ENCODE results near the gene ZNF611.
A peak's percentile ranks its signal among the peaks of the same experiment; 100 is the strongest.
"Not testable (repeated sequence)": the region's sequence is repeated elsewhere in the genome, so short reads cannot be mapped to it uniquely, and the experiment has no call there.

ZNF611 gene

DNA sequence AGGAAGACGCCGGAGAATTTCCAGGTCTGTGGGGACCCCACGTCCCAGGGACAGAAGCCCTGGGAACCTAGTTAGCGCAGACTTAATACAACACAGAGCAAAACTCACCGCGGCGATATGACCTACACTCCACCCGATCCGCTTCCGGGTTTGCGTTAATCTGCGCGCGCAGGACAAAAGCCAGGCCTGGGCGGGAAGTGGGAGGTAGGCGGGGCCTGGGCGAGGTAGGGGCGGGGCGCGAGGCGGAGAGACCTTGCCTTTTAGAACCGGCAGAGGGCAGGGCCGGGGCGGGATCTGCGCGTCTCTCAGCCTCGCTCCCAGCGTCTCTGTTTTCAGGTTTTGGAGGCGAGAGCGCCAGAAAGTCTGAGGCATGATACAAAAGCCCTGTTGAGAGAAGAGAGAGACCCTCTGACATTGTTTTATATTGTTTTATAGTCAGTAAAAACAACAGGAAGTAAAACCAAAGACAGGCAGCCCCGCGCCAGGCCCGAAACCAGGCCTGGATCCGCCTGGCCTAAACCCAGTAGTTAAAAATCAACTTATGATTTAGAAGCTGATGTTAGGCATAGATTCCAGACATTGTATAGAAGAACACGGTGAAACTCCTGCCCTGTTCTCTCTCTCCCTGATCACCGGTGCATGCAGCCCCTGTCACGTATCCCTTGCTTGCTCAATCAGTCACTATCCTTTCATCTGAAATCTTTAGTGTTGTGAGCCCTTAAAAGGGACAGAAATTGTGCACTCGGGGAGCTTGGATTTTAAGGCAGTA, at the start of gene ZNF611:
Gene ZNF611, minus strand, starts transcription at position 152 of the 769 bp plus-strand sequence. CDS start 19,150 bp downstream, outside the sequence.
- Histone ChIP-seq H3K9ac (ENCODE audit: low read length) (peak within 1 kb of the TSS; percentile 73), H3K27me3 (ENCODE audit: control insufficient read depth, insufficient read depth, low read length) (no peaks in the 10 kb centered on the region), H3K27ac (ENCODE audit: low read depth, low read length) (peak within 1 kb of the TSS; percentile 88), H3K36me3 (ENCODE audit: control insufficient read depth, insufficient read depth, low read length) (no peaks in the 10 kb centered on the region), H3K4me3 (ENCODE audit: low read length) (peak within 1 kb of the TSS; percentile 82), H3K4me1 (ENCODE audit: control insufficient read depth, insufficient read depth, low read length) (no peaks in the 10 kb centered on the region)

- not testable (repeated sequence) for H3K27me3 ChIP-seq (ENCODE audit: control insufficient read depth, insufficient read depth, low read length); H3K36me3 ChIP-seq (ENCODE audit: control insufficient read depth, insufficient read depth, low read length); H3K4me1 ChIP-seq (ENCODE audit: control insufficient read depth, insufficient read depth, low read length); H3K4me3 ChIP-seq (ENCODE audit: low read length); H3K27ac ChIP-seq (ENCODE audit: low read depth, low read length); H3K9ac ChIP-seq (ENCODE audit: low read length)
Observed at GRCh38 chr19:52782864-52783263, 48.0 kb upstream of the ZNF611 start.

DNA sequence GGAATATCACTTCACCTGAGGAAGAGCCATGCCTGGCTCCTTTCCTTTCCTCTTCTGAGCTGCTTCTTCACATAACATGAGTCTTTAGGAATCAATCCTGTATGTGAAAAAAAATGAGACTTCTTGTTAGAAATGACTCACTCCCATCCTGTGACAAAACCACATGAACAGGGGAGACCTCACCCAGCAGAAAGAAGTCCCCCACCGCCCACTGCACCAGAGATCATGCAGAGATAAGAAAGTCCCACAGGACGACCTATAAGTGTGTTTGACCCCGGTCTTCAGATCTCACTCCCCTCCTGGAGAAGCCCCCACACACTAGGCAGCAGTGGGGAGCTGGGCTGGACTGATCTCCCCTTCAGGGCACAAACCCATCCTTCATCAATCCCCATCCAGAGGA, 44.0 kb upstream of the ZNF611 start:
- Histone ChIP-seq H3K9ac (ENCODE audit: low read length) (no peak overlapping the region), H3K27me3 (ENCODE audit: control insufficient read depth, insufficient read depth, low read length) (no peaks in the 10 kb centered on the region), H3K27ac (ENCODE audit: low read depth, low read length) (no peak overlapping the region), H3K4me3 (ENCODE audit: low read length) (no peak overlapping the region), H3K4me1 (ENCODE audit: control insufficient read depth, insufficient read depth, low read length) (no peaks in the 10 kb centered on the region), H3K36me3 (ENCODE audit: control insufficient read depth, insufficient read depth, low read length) (peaks cover 6% of the 10 kb centered on the region)

DNA sequence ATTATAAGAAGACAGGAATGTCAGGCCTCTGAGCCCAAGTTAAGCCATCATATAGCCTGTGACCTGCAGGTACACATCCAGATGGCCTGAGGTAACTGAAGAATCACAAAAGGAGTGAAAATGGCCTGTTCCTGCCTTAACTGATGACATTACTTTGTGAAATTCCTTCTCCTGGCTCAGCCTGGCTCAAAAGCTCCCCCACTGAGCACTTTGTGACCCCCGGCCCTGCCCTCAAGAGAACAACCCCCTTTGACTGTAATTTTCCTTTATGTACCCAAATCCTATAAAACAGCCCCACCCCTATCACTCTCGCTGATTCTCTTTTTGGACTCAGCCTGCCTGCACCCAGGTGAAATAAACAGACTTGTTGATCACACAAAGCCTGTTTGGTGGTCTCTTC, 21.6 kb upstream of the ZNF611 start:
- H3K36me3 ChIP-seq (ENCODE audit: control insufficient read depth, insufficient read depth, low read length); H3K4me1 ChIP-seq (ENCODE audit: control insufficient read depth, insufficient read depth, low read length); H3K9ac ChIP-seq (ENCODE audit: low read length); H3K27ac ChIP-seq (ENCODE audit: low read depth, low read length); H3K27me3 ChIP-seq (ENCODE audit: control insufficient read depth, insufficient read depth, low read length); H3K4me3 ChIP-seq (ENCODE audit: low read length): not testable (repeated sequence)

DNA sequence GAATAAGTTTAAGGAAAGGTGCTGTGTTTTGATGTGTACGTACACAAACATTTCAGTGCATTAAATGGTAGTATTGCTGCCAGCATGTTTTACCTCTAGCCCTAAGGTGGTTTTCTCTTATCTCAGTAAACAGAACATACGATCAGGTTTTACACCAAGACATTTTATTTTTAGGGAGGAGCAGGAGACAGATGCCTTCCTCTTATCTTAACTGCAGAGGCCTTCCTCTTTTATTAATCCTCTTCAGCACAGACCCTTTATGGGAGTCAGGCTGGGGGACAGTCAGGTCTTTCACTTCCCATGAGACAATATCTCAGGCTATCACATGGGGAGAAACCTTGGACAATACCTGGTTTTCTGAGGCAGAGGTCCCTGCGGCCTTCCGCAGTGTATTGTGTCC, 14.9 kb upstream of the ZNF611 start:
- no peaks in the 10 kb centered on the region for H3K36me3 ChIP-seq (ENCODE audit: control insufficient read depth, insufficient read depth, low read length)
- H3K4me3 ChIP-seq (ENCODE audit: low read length), result no peak overlapping the region

DNA sequence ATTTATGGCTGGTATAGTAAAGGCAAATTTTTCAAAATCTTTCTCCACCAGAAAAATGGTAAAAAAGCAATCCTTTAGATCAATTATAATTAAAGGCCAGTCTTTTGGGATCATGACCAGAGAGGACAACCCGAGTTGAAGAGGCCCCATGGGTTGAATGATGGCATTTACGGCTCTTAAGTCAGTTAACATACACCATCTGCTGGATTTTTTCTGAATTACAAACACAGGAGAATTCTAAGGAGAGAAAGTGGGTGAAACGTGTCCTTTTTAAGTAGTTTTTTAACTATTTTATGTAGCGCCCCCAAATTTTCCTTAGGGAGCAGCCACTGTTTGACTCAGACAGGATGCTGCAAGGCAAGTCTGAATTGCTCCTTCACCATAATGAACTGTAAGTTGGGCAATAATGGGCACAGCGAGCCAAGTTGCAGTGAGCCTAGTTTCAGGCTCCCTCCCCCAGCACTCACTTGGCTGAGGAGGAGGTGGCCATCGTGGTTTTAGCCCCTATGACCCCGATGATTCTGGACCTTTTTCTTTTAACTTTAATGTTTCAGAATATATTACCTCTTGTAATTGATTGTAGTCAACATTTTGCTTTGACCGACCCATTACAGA, 13.6 kb upstream of the ZNF611 start:
- Histone ChIP-seq H3K4me3 (ENCODE audit: low read length) (no peak overlapping the region), H3K27me3 (ENCODE audit: control insufficient read depth, insufficient read depth, low read length) (no peaks in the 10 kb centered on the region), H3K4me1 (ENCODE audit: control insufficient read depth, insufficient read depth, low read length) (no peaks in the 10 kb centered on the region), H3K36me3 (ENCODE audit: control insufficient read depth, insufficient read depth, low read length) (no peaks in the 10 kb centered on the region), H3K9ac (ENCODE audit: low read length) (no peak overlapping the region), H3K27ac (ENCODE audit: low read depth, low read length) (no peak overlapping the region)

More for the DNA sequence above, 14.9 kb upstream of the ZNF611 start:
- H3K27ac ChIP-seq (ENCODE audit: low read depth, low read length), result no peak overlapping the region
- no peaks in the 10 kb centered on the region for H3K4me1 ChIP-seq (ENCODE audit: control insufficient read depth, insufficient read depth, low read length)
- no peak overlapping the region for H3K9ac ChIP-seq (ENCODE audit: low read length)
- H3K27me3 ChIP-seq (ENCODE audit: control insufficient read depth, insufficient read depth, low read length), result no peaks in the 10 kb centered on the region

DNA sequence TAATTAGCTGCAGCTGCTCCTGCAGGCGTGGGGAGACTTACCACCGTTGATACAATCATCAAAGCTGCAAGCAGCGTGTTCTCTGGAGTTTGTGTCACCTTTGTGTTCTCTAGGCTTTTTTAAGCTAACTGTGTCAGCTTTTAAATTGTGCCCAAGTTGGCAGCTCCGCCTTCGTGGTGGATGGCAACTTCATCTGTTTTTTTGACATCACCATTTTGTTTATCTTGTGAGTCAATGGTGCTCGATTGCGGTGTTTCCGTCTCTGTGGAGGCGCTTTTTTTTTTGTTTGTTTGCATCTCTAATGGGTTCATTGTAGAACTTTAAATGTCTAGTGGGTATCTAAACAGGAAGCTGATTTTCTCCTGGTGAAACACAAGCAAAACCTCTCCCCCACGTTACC, 11.1 kb upstream of the ZNF611 start:
- not testable (repeated sequence) for H3K4me1 ChIP-seq (ENCODE audit: control insufficient read depth, insufficient read depth, low read length); H3K27ac ChIP-seq (ENCODE audit: low read depth, low read length)

DNA sequence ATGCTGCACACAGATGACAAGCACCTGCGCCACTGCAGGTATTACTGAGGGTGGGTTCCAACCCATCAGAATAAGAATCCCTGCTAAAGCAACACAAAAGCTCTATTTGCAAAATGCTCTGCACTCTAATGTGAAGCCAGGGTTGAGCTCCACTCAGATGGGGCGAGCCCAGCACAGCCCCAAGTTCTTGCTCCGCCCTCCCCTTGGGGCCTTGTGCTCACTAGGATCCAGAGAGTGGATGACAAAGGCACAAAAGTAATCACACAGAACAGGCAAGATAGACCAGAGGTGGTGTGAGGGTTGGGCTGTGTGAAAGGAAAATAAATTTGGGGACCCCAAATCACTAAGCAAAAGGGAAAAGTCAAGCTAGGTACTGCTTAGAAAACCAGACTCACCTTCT, 8.2 kb upstream of the ZNF611 start:
- Histone ChIP-seq H3K27ac (ENCODE audit: low read depth, low read length) (no peak overlapping the region), H3K36me3 (ENCODE audit: control insufficient read depth, insufficient read depth, low read length) (no peaks in the 10 kb centered on the region), H3K4me3 (ENCODE audit: low read length) (no peak overlapping the region), H3K9ac (ENCODE audit: low read length) (no peak overlapping the region), H3K27me3 (ENCODE audit: control insufficient read depth, insufficient read depth, low read length) (no peaks in the 10 kb centered on the region), H3K4me1 (ENCODE audit: control insufficient read depth, insufficient read depth, low read length) (no peaks in the 10 kb centered on the region)

More for the DNA sequence above, 11.1 kb upstream of the ZNF611 start:
- H3K4me3 ChIP-seq (ENCODE audit: low read length); H3K36me3 ChIP-seq (ENCODE audit: control insufficient read depth, insufficient read depth, low read length); H3K9ac ChIP-seq (ENCODE audit: low read length); H3K27me3 ChIP-seq (ENCODE audit: control insufficient read depth, insufficient read depth, low read length): not testable (repeated sequence)

DNA sequence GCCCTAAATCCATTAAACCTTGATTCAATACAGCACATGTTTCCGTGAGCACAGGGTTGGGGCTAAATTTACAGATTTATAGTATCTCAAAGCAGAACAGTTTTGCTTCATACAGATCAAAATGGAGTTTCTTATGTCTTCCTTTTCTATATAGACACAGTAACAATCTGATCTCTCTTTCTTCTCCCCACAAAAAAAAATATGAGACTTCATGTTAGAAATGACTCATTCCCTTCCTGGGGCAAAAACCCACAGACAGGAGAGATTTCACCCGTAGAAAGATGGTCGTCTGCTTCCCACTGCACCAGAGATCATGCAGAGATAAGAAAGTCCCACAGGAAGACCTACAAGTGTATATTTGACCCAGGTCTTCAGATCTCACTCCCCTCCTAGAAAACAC, 7.7 kb upstream of the ZNF611 start:
- Histone ChIP-seq H3K36me3 (ENCODE audit: control insufficient read depth, insufficient read depth, low read length) (no peaks in the 10 kb centered on the region), H3K27ac (ENCODE audit: low read depth, low read length) (no peak overlapping the region), H3K9ac (ENCODE audit: low read length) (no peak overlapping the region), H3K4me3 (ENCODE audit: low read length) (no peak overlapping the region), H3K4me1 (ENCODE audit: control insufficient read depth, insufficient read depth, low read length) (no peaks in the 10 kb centered on the region), H3K27me3 (ENCODE audit: control insufficient read depth, insufficient read depth, low read length) (no peaks in the 10 kb centered on the region)

GRCh38 chr19:52741951-52742485, 7.2 kb upstream of the ZNF611 start:
- H3K4me3 ChIP-seq (ENCODE audit: low read length), result no peak overlapping the region
- H3K36me3 ChIP-seq (ENCODE audit: control insufficient read depth, insufficient read depth, low read length), result no peaks in the 10 kb centered on the region
- H3K27me3 ChIP-seq (ENCODE audit: control insufficient read depth, insufficient read depth, low read length), result no peaks in the 10 kb centered on the region
- no peak overlapping the region for H3K27ac ChIP-seq (ENCODE audit: low read depth, low read length)
- H3K4me1 ChIP-seq (ENCODE audit: control insufficient read depth, insufficient read depth, low read length), result no peaks in the 10 kb centered on the region
- no peak overlapping the region for H3K9ac ChIP-seq (ENCODE audit: low read length)

- not testable (repeated sequence) for H3K9ac ChIP-seq (ENCODE audit: low read length); H3K4me3 ChIP-seq (ENCODE audit: low read length); H3K27ac ChIP-seq (ENCODE audit: low read depth, low read length); H3K27me3 ChIP-seq (ENCODE audit: control insufficient read depth, insufficient read depth, low read length); H3K36me3 ChIP-seq (ENCODE audit: control insufficient read depth, insufficient read depth, low read length); H3K4me1 ChIP-seq (ENCODE audit: control insufficient read depth, insufficient read depth, low read length)
Observed at GRCh38 chr19:52741371-52741770, 6.5 kb upstream of the ZNF611 start.

DNA sequence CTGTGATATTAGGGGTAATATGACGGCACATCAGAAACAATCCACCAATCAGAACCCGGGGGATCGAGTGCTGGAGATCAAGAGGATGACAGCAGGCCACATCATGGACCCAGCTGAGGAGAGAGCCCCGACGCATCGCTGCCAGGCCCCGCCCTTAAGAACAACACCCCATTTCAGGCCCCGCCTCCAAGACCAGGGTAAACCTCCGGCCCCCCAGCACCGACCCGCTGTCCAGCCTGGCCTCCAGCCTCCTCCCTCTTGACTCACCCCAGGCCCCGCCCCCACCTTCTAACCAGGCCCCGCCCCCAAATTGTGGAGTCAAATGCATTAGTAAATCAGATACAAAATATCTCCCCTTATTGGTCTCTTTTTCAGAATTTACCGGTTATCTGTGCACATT, 4.7 kb upstream of the ZNF611 start:
- Histone ChIP-seq H3K9ac (ENCODE audit: low read length) (no peak overlapping the region), H3K4me1 (ENCODE audit: control insufficient read depth, insufficient read depth, low read length) (no peaks in the 10 kb centered on the region), H3K36me3 (ENCODE audit: control insufficient read depth, insufficient read depth, low read length) (no peaks in the 10 kb centered on the region), H3K27ac (ENCODE audit: low read depth, low read length) (no peak overlapping the region), H3K27me3 (ENCODE audit: control insufficient read depth, insufficient read depth, low read length) (no peaks in the 10 kb centered on the region), H3K4me3 (ENCODE audit: low read length) (no peak overlapping the region)

DNA sequence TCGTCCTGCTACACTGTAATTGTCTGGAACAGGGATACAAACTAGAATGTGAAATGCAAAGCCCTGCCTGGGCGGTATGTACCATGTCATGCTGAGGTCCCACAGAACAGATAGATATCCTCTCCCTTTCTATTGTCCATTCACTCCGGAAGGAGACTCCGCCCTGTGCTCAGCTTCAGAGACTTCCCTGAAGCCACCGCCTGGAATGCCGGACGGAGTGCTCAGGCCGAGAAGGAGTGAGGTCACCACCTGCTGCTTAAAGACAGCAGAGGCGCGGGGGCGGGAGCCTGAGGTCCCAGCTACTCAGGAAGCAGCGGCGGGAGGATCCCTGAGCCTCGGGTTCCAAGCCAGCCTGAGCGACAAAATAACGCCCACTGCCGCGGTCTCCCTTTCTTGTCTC, 890 bp upstream of the ZNF611 start:
- Histone ChIP-seq H3K4me3 (ENCODE audit: low read length) (peak overlapping the region; percentile 49), H3K9ac (ENCODE audit: low read length) (no peak overlapping the region), H3K36me3 (ENCODE audit: control insufficient read depth, insufficient read depth, low read length) (no peaks in the 10 kb centered on the region), H3K27ac (ENCODE audit: low read depth, low read length) (peak overlapping the region; percentile 88), H3K4me1 (ENCODE audit: control insufficient read depth, insufficient read depth, low read length) (no peaks in the 10 kb centered on the region), H3K27me3 (ENCODE audit: control insufficient read depth, insufficient read depth, low read length) (no peaks in the 10 kb centered on the region)

Data from rectal smooth muscle tissue (tissue), 1 donor.